ENCODE measurements around the gene C22orf15. TPM values are rescaled to one million over a fixed set of nuclear protein-coding genes. Genes with fewer than 3 reads are reported as not detected.

The C22orf15 gene
- total and polyA plus RNA-seq, 2 of the 8 experiments (the other 6 are each of a cell fraction or from before 2014, with no cell fraction given), result 4.2 to 4.9 TPM

DNA sequence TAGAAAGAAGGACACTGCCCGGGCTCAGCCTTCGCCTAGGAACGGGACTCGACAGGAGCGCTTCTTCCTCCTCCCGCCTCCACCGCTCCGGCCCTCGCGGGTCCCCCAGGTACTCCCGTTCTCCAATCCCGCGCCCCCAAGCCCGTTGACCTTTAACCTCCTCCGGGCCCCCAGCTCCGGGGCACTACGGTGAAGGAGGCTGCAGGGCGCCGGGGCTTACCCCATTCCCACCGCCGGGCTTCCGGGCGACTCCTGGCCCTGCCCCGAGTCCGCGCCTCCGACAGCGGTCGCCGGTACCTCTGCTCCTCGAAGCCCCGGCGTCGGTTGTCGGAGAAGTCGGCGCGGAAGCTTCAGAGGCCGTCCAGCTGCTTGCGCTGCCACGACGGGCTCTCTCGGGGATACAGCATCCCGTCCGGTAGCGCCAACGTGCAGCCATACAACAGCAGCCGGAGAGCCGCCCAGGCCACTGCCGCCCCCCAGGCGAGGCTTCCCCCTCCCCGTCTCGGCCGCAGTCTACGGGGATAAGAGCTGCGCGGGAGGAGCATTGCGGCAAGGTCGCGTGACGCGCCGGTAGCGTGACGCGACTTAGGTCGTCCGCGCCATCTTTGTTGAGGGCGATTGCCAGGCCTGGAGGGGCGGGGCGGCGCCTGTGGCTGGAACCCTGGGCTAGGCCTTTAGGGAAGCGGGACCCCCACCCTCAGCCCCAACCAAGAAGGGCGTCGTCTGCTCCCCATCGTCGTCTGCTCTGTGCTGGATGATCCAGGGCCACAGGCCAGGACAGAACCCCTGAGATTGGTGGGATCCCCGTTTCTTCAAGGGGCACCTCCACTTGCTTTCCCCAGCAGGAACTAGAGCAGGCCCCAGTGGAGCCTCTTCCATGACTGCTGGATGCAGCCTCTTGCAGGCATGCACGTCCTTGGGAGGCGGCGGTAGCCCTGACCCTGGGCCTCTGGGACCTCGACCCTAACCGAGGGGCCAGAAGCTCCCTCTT lies 45.7 kb upstream of the C22orf15 start (continued):
- no peak for TF ChIP-seq CHD7 (IDR thresholded peaks at IDR 0.05; ENCODE audit: insufficient replicate concordance, low read length)
- TF ChIP-seq CBX5 (IDR thresholded peaks at IDR 0.05; ENCODE audit: low read depth, low read length), result no peak
- no peak for TF ChIP-seq CBX8 (IDR thresholded peaks at IDR 0.05; ENCODE audit: borderline replicate concordance, low read depth, low read length)
- TF ChIP-seq SUZ12 (IDR thresholded peaks at IDR 0.05; ENCODE audit: low read length), result no peak
- no peak; the same call in 1 of the 2 replicates for TF ChIP-seq KDM5A (IDR thresholded peaks at IDR 0.05; ENCODE audit: low read length)
- TF ChIP-seq, protein P1, sequence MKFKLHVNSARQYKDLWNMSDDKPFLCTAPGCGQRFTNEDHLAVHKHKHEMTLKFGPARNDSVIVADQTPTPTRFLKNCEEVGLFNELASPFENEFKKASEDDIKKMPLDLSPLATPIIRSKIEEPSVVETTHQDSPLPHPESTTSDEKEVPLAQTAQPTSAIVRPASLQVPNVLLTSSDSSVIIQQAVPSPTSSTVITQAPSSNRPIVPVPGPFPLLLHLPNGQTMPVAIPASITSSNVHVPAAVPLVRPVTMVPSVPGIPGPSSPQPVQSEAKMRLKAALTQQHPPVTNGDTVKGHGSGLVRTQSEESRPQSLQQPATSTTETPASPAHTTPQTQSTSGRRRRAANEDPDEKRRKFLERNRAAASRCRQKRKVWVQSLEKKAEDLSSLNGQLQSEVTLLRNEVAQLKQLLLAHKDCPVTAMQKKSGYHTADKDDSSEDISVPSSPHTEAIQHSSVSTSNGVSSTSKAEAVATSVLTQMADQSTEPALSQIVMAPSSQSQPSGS (IDR thresholded peaks at IDR 0.05; ENCODE audit: low read length), result no peak
- no peak for TF ChIP-seq RBBP5 (IDR thresholded peaks at IDR 0.05; ENCODE audit: borderline replicate concordance, low read depth, low read length)

Measured in H1 (cell line).